Heart left ventricle (tissue), 13 donors: Measurements from ENCODE around the gene GUCY2D.

Experiments used
- CTCF ChIP-seq, 12 donors: fragments of 200-600 bp; sonication (generic) in 4 of 12; IDR thresholded peaks; one replicate each; pipeline versions ENCODE4 v1.5.0 to v1.8.0; 2018 to 2022; ENCODE audit warnings: antibody characterized with exemption in 12 of 12, mild to moderate bottlenecking in 5 of 12
- POLR2A ChIP-seq, 2 donors: fragments of 450-650 bp; IDR thresholded peaks; one replicate each; pipeline ENCODE4 v1.6.1; 2017; ENCODE audit warnings: antibody characterized with exemption in 2 of 2, mild to moderate bottlenecking in 2 of 2, moderate library complexity in 2 of 2
- donor health status: ischemic (EF 13 %, LVEDD 7.1; RV severe dilation, severe dysfunction).
- donor health status: DM: no; HTN: yes; CAD: no.
- donor health status: DM: no; HTN: no; CAD: no.
- donor health status: ischemic (EF 25% LVEDD 6.9; RV normal size, moderate dysfunction).
- donor health status: ischemic (EF 25% LVEDD 5.7; RV mildly dilated, moderate dysfunction).
- donor health status: ischemic (EF 35%, LVEDD 5.7; RV mildly dilated, moderate dysfunction).
- donor health status: nonischemic (EF 11% LVEDD 7.7; RV severe dilation, severe dysfunction).
- donor health status: DM: yes; HTN: yes; CAD: no.
- donor health status: PGD.
- donor health status: ischemic (EF 29% LVEDD 5.4; RV normal size, mild dysfunction).
- donor health status: nonischemic (EF 23%, LVEDD 6.1; RV moderate dilation, normal function).

DNA sequence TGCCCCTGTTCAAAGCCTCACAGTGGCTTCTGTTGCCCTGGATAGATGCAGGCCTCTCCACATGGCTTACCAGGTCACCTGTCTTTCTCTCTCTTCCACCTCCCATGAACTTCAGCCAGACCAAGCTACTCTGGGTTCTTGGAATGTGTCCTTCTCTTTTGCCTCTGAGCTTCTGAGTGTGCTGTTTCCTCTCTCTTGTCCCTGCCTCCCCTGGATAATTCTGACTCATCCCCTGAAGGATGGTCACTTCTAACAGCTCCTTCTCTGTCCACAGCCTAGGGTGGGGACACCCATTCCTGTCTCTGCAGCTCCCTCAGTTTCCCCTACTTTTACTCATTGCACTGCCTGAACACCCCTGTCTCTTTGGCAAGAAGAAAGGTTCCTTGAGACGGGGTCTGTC, 2.9 kb downstream of the GUCY2D start:
- no peak for TF ChIP-seq CTCF (IDR thresholded peaks at IDR 0.05)
- no peak for TF ChIP-seq POLR2A (IDR thresholded peaks at IDR 0.05)
